CMK (cell line): ENCODE measurements around the gene DNAJB11.
"Not testable (repeated sequence)": the region's sequence is repeated elsewhere in the genome, so short reads cannot be mapped to it uniquely, and the experiment has no call there.

ENCODE experiments used
- DNase-seq: peaks from one replicate; pipeline ENCODE4 v3.0.0-alpha.2; 2010; ENCODE audit warnings: low read depth

Gene DNAJB11

GRCh38 chr3:186618318-186618938 lies 47.9 kb downstream of the DNAJB11 start:
- no peak for DNase-seq

GRCh38 chr3:186619787-186620212 lies 49.3 kb downstream of the DNAJB11 start:
- DNase-seq = no peak

DNA sequence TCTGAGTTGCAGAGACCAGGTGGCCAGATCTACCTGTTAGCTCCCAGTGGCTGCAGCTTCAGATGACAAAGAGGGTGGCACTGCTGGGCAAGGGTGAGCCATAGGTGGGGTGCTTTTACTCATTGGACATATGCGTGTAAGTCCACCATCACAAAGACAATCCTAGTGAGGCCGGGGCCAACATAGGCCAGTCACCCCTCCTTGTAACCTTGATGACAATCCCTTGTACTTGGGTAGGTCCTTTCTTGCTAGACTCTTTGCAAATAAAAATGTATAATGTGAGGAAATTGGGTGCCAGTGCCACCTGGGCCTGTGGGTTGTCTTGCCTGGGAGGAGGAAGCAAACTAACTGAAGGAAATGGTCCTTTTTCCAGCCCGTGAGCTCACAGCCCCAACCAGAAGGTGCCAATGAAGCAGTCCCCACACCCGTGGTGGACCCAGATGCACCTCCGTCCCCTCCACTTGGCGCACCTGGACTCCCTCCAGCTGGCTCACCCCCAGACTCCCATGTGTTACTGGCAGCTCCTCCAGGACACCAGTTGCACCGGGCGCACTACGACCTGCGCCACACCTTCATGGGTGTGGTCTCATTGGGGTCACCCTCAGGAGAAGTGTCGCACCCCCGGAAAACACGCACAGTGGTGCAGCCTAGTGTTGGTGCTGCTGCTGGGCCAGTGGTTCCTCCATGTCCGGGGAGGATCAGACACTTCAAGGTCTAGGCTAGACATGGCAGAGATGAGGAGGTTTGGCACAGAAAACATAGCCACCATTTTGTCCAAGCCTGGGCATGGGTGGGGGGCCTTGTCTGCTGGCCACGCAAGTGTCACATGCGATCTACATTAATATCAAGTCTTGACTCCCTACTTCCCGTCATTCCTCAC lies 49.9 kb downstream of the DNAJB11 start:
- no peak for DNase-seq

- DNase-seq = no peak
These were observed 51.6 kb downstream of the DNAJB11 start for GRCh38 chr3:186621894-186622650.

DNA sequence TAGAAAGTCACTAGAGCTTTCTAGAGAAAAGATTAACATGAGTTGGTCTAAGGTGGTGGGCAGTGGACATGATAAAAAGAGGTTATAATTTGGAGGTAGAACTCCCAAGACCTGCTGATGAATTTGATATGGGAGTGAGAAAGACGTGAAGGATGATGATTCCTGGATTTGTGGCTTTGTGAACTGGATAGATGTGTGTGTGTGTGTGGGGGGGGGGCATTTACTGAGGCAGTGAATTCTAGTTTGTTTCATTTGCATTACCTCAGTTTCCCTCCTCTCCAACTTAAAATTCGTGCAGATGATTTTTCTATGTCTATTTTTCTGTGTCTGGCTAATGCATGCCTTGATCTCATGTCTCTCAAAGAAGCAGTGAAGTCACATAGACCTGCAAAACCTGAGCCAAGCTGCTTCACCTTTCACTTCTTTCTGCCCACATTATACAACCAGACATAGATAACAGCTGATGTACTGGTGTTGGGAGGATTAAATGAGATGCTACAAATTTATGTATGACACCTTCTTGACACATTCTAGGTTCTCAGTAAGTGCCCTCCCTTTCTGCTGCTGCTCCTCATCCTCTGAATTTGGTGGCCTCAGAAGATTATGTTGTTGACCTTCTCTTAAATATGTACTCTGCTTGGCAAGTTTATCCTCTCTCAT lies 52.3 kb downstream of the DNAJB11 start:
- no peak for DNase-seq

DNA sequence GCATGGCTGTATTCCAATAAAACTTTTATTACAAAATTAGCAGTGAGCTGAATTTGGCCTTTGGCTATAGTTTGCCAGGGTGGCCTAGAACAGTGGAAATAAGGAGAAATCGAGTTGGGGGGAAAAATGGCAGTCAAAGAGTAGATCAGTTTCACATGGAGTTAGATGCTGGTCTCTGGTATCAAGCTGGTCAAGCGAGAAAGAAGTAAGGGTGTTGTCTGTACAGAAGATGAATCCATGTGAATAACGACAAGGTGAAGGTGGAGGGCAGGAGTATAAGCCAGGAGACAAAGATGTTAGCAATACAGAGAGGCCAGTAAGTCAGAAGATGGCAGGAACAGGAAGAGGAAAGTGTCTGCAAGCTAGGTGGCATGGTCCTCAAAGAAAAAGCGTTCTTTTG lies 54.1 kb downstream of the DNAJB11 start:
- DNase-seq = no peak

GRCh38 chr3:186625600-186626042 lies 55.1 kb downstream of the DNAJB11 start:
- DNase-seq = no peak

DNA sequence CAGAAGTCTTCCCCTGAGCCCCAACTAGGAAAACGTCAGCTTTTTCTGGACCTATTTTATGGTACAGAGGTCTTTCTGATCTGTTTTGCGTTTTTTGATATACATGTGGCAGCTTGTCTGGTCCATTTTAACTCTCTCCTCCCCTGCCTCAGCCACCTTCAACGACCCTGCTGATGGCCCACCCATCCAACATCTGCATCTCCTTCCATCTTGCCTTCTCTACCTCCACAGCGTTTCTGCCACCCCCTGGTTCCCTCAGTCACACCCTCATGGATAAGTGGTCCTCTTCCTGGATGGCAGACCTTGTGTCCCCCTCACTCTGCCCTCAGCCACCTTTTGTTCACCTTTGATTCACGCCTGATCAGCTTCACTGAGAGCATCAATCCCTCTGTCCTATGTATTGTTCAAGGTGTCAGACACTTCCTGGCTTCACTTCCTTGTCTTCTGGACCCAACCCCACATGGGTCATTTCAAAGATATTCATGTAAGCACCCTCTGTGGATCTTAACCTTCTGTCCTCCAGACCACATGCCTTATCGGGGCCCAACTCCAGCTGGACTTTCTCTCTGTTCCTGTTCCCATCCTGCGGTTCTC lies 55.8 kb downstream of the DNAJB11 start:
- DNase-seq = no peak

DNA sequence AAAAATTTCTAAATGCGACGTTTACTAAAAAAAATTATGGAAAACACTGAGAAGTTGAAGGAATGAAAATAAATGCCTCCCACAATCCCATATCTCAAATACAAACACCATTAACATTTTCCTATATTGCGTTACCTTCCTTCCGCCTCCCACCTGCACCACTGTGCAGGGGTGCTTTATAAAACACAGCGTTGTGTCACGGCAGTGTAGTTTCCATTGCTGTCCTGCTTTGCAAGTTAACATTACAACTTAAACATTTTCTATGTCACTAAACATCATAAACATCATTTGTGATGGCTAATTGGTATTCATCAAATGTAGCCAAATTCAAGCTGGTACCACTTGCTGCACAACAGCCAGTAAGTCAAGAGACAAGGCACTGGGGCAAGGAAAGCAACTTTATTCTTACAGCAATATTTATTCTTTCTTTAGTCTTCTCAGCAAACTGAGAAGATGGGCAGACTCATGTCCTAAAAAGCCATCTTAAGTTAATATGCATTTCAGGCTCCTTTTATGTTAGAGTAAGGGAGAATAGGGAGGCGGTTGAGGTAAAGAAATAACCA lies 57.4 kb downstream of the DNAJB11 start:
- no peak for DNase-seq

GRCh38 chr3:186628756-186629155 lies 58.2 kb downstream of the DNAJB11 start:
- DNase-seq = no peak

DNA sequence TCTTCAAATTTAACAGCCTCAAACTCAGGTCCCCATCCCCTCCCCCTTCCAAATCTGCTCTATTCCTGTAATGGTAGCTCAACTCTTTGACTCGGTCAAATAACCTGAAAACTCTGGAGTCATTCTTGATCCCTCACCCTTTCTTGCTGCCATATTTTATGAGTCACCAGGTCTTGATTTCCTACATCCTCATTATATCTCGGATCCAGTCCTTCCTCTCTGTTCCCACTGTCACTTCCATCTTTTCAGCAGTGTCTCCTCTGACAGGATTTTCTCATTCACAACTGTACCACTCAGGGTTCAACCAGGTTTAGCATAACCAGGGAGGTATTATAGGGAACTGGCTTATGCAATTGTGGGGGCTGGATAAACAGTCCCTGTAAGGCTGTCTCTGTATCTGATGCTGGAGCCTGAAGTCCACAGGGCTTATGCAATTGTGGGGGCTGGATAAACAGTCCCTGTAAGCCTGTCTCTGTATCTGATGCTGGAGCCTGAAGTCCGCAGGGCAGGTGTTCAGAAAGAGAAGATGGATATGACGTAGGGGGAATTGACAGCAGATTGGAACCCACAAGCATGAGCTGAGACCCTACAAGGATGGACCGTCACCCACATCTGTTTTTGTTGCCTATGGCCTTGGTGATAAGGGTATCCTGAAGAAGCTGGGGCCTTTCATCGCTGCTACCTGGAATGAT lies 60.6 kb downstream of the DNAJB11 start:
- DNase-seq = no peak

DNA sequence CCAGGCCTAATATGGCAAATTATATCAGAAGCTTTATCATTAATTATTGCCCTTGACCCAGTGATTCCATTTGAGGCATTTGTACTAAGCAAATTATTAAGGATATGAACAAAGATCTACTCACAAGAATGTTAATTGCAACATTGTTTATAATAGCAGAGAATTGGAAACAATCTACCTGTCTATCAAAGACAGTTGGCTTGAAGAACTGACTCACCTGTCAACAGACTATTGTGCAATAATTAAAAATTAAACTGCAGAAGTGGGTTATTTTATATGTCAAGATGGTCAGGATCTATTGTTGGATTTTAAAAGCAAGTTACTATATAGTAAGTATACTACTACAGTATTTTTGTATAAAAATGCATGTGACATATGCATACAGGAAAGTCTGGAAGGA lies 63.0 kb downstream of the DNAJB11 start:
- no peak for DNase-seq

- DNase-seq = not testable (repeated sequence)
These were observed 63.7 kb downstream of the DNAJB11 start for GRCh38 chr3:186634207-186634606.
